Measurements from ENCODE around the gene HERC4.
"Not testable (repeated sequence)": the region's sequence is repeated elsewhere in the genome, so short reads cannot be mapped to it uniquely, and the experiment has no call there.

HERC4 gene

DNA sequence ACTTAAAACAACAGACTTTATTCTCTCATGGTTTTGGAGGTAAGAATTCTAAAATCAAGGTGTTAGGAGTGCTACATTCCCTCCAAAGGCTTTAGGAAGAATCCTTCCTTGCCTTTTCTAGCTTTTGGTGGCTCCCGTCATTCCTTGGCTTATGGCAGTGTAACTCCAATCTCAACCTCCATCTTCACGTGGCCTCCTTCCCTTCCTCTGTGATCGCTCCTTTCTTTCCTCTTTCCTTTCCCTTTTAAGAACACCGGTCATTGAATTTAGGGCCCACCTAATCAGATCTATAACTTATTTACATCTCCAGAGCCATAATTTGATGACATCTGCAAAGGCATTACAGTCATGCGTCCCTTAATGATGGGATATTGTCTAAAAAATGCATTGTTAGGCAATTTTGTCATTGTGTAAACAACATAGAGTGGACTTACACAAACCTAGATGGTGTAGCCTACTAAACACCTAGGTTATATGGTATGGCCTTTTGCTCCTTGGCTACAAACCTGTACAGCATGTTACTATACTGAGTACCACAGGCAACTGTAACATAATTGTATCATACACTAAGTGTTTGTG lies 5.9 kb upstream of the HERC4 start:
- Histone ChIP-seq H2AFZ (ENCODE audit: low read length) (no peak overlapping the region), H3K79me2 (ENCODE audit: insufficient read depth, low read length) (no peaks in the 10 kb centered on the region)

GRCh38 chr10:68079434-68079833 lies 4.4 kb upstream of the HERC4 start:
- H3K27me3 ChIP-seq (ENCODE audit: insufficient read depth, low read length): no peaks in the 10 kb centered on the region
- H3K27ac ChIP-seq (ENCODE audit: low read depth, low read length, poor library complexity, severe bottlenecking): no peak overlapping the region
- H3K9me3 ChIP-seq (ENCODE audit: low read length): no peaks in the 10 kb centered on the region
- no peak overlapping the region for H2AFZ ChIP-seq (ENCODE audit: low read length)
- no peak overlapping the region for H3K4me2 ChIP-seq (ENCODE audit: low read length)
- no peaks in the 10 kb centered on the region for H3F3A ChIP-seq (ENCODE audit: insufficient read depth, low read length)
- H3K9me2 ChIP-seq (ENCODE audit: low read depth, low read length): no peaks in the 10 kb centered on the region
- no peaks in the 10 kb centered on the region for H3K36me3 ChIP-seq (ENCODE audit: insufficient read depth, low read length)
- H3K4me3 ChIP-seq (ENCODE audit: low read depth, low read length, poor library complexity, severe bottlenecking): no peak overlapping the region
- H3K4me1 ChIP-seq (ENCODE audit: insufficient read depth, low read length, severe bottlenecking): peaks cover 6% of the 10 kb centered on the region
- H4K20me1 ChIP-seq (ENCODE audit: insufficient read depth, low read length): no peaks in the 10 kb centered on the region
- no peak for TF ChIP-seq CTCF (IDR thresholded peaks at IDR 0.05; ENCODE audit: low read length)
- no peak for TF ChIP-seq EZH2 (IDR thresholded peaks at IDR 0.05; ENCODE audit: borderline replicate concordance, low read length)
- peaks cover 5% of the 10 kb centered on the region for H3K79me2 ChIP-seq (ENCODE audit: insufficient read depth, low read length)
- H3K9ac ChIP-seq (ENCODE audit: low read length): no peak overlapping the region

More for the DNA sequence above, 5.9 kb upstream of the HERC4 start:
- Histone ChIP-seq H3K4me3 (ENCODE audit: low read depth, low read length, poor library complexity, severe bottlenecking) (no peak overlapping the region), H3K9me3 (ENCODE audit: low read length) (no peaks in the 10 kb centered on the region), H4K20me1 (ENCODE audit: insufficient read depth, low read length) (no peaks in the 10 kb centered on the region), H3K9me2 (ENCODE audit: low read depth, low read length) (no peaks in the 10 kb centered on the region), H3K4me2 (ENCODE audit: low read length) (no peak overlapping the region), H3K9ac (ENCODE audit: low read length) (no peak overlapping the region), H3K27me3 (ENCODE audit: insufficient read depth, low read length) (no peaks in the 10 kb centered on the region), H3K4me1 (ENCODE audit: insufficient read depth, low read length, severe bottlenecking) (no peaks in the 10 kb centered on the region), H3K36me3 (ENCODE audit: insufficient read depth, low read length) (no peaks in the 10 kb centered on the region), H3K27ac (ENCODE audit: low read depth, low read length, poor library complexity, severe bottlenecking) (no peak overlapping the region), H3F3A (ENCODE audit: insufficient read depth, low read length) (no peaks in the 10 kb centered on the region)
- TF ChIP-seq EZH2 (IDR thresholded peaks at IDR 0.05; ENCODE audit: borderline replicate concordance, low read length) (no peak), CTCF (IDR thresholded peaks at IDR 0.05; ENCODE audit: low read length) (no peak)

DNA sequence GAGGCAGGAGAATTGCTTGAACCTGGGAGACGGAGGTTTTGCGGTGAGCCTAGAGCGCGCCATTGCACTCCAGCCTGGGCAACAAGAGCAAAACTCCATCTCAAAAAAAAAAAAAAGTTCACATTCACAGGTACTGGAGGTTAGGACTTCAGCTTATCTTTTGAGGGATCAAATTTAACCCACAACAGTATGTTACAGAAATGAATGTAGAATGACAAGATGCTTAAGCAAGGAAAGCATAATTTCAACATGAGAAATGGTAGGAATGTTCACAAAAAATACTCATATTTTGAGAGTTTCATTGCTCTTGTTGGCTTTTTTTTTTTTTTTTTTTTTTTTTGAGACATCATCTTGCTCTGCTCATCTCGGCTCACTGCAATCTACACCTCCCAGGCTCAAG lies 1.9 kb upstream of the HERC4 start:
- no peaks in the 10 kb centered on the region for H3K36me3 ChIP-seq (ENCODE audit: insufficient read depth, low read length)
- H3K4me1 ChIP-seq (ENCODE audit: insufficient read depth, low read length, severe bottlenecking): peaks cover 25% of the 10 kb centered on the region
- no peaks in the 10 kb centered on the region for H3F3A ChIP-seq (ENCODE audit: insufficient read depth, low read length)
- H3K9ac ChIP-seq (ENCODE audit: low read length): no peak overlapping the region
- H2AFZ ChIP-seq (ENCODE audit: low read length): no peak overlapping the region
- TF ChIP-seq EZH2 (IDR thresholded peaks at IDR 0.05; ENCODE audit: borderline replicate concordance, low read length) (no peak), CTCF (IDR thresholded peaks at IDR 0.05; ENCODE audit: low read length) (no peak)
- no peaks in the 10 kb centered on the region for H3K27me3 ChIP-seq (ENCODE audit: insufficient read depth, low read length)
- no peak overlapping the region for H3K27ac ChIP-seq (ENCODE audit: low read depth, low read length, poor library complexity, severe bottlenecking)
- no peaks in the 10 kb centered on the region for H4K20me1 ChIP-seq (ENCODE audit: insufficient read depth, low read length)
- no peaks in the 10 kb centered on the region for H3K9me3 ChIP-seq (ENCODE audit: low read length)
- H3K79me2 ChIP-seq (ENCODE audit: insufficient read depth, low read length): peaks cover 29% of the 10 kb centered on the region
- H3K9me2 ChIP-seq (ENCODE audit: low read depth, low read length): no peaks in the 10 kb centered on the region
- no peak overlapping the region for H3K4me2 ChIP-seq (ENCODE audit: low read length)
- no peak overlapping the region for H3K4me3 ChIP-seq (ENCODE audit: low read depth, low read length, poor library complexity, severe bottlenecking)

- Histone ChIP-seq H3K79me2 (ENCODE audit: insufficient read depth, low read length) (peaks cover 39% of the 10 kb centered on the region), H3K4me1 (ENCODE audit: insufficient read depth, low read length, severe bottlenecking) (peaks cover 35% of the 10 kb centered on the region)
- H3K4me2 ChIP-seq (ENCODE audit: low read length); H3K27ac ChIP-seq (ENCODE audit: low read depth, low read length, poor library complexity, severe bottlenecking); H3K36me3 ChIP-seq (ENCODE audit: insufficient read depth, low read length); H3K9ac ChIP-seq (ENCODE audit: low read length); H3F3A ChIP-seq (ENCODE audit: insufficient read depth, low read length); H2AFZ ChIP-seq (ENCODE audit: low read length); H3K4me3 ChIP-seq (ENCODE audit: low read depth, low read length, poor library complexity, severe bottlenecking); H3K9me3 ChIP-seq (ENCODE audit: low read length); H4K20me1 ChIP-seq (ENCODE audit: insufficient read depth, low read length); H3K9me2 ChIP-seq (ENCODE audit: low read depth, low read length); H3K27me3 ChIP-seq (ENCODE audit: insufficient read depth, low read length): not testable (repeated sequence)
Observed at GRCh38 chr10:68076081-68076480, 998 bp upstream of the HERC4 start.
